HL-60 (cell line): ENCODE results near the gene NFIA.

Experiments
- DNase-seq, 2 experiments: peaks; one replicate each; pipeline ENCODE4 v3.0.0-alpha.2; 2010 to 2020; ENCODE audit warnings: low read depth in 1 of 2, low spot score in 1 of 2
- H3K27ac ChIP-seq: fragments of 250-450 bp; sonication (Bioruptor Pico); replicated peaks from 2 replicates; pipeline ENCODE4 v1.5.1; 2020; ENCODE audit warnings: mild to moderate bottlenecking, moderate library complexity
- H3K27me3 ChIP-seq: fragments of 250-450 bp; sonication (Bioruptor Pico); 2 replicates; pipeline ENCODE4 v1.5.1; 2021; ENCODE audit warnings: mild to moderate bottlenecking, moderate library complexity; ENCODE audit not compliant: insufficient read depth, poor library complexity, severe bottlenecking
- H3K4me3 ChIP-seq: replicated peaks from 2 replicates; pipeline ENCODE4 v1.5.1; 2011; ENCODE audit warnings: mild to moderate bottlenecking, control low read depth, low read length; ENCODE audit not compliant: insufficient read depth
- GABPA ChIP-seq: IDR thresholded peaks from 2 replicates; pipeline ENCODE4 v1.6.1; 2012; ENCODE audit warnings: low read depth
- POLR2AphosphoS5 ChIP-seq: IDR thresholded peaks from 2 replicates; pipeline ENCODE4 v1.6.1; 2012; ENCODE audit warnings: low read depth
- SPI1 ChIP-seq: IDR thresholded peaks from 2 replicates; pipeline ENCODE4 v1.6.1; 2012; ENCODE audit warnings: low read depth, mild to moderate bottlenecking, borderline replicate concordance
- TF ChIP-seq, protein P1 (sequence below): IDR thresholded peaks from 2 replicates; pipeline ENCODE4 v1.6.1; 2012; ENCODE audit warnings: low read depth; ENCODE audit not compliant: insufficient replicate concordance
- TF ChIP-seq, protein P2 (sequence below): IDR thresholded peaks from one replicate; pipeline ENCODE4 v1.5.1; 2011; ENCODE audit warnings: low read length, control low read depth, inconsistent platforms; ENCODE audit not compliant: insufficient read depth

NFIA gene

DNA sequence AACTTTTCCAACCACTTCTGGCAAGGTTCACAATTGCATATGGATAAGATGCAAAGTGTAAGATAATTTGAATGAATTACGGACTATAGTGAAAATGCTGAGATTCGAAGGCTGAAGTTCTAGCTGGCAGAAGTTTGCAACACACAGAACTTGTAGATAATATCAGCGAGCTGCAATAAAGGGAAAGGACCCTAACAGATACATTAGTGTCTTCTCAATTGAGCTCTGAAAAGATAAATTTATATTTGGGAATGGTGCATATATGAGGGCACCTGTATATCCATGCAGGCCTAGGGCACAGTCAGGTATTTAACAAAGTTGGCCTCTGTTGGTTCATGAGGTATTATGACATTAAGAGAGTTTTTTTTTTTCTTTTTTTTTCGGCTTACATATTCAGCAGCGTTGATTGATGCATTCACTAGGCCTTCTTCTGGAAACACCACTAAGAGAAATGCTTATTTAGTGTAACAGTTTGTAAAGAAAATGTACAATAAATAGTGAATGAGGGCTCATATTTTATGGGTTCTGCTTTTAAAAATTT lies 2.2 kb downstream of the NFIA start:
- H3K27ac ChIP-seq: no peak overlapping the region
- no peak overlapping the region for H3K4me3 ChIP-seq
- TF ChIP-seq, protein P1, sequence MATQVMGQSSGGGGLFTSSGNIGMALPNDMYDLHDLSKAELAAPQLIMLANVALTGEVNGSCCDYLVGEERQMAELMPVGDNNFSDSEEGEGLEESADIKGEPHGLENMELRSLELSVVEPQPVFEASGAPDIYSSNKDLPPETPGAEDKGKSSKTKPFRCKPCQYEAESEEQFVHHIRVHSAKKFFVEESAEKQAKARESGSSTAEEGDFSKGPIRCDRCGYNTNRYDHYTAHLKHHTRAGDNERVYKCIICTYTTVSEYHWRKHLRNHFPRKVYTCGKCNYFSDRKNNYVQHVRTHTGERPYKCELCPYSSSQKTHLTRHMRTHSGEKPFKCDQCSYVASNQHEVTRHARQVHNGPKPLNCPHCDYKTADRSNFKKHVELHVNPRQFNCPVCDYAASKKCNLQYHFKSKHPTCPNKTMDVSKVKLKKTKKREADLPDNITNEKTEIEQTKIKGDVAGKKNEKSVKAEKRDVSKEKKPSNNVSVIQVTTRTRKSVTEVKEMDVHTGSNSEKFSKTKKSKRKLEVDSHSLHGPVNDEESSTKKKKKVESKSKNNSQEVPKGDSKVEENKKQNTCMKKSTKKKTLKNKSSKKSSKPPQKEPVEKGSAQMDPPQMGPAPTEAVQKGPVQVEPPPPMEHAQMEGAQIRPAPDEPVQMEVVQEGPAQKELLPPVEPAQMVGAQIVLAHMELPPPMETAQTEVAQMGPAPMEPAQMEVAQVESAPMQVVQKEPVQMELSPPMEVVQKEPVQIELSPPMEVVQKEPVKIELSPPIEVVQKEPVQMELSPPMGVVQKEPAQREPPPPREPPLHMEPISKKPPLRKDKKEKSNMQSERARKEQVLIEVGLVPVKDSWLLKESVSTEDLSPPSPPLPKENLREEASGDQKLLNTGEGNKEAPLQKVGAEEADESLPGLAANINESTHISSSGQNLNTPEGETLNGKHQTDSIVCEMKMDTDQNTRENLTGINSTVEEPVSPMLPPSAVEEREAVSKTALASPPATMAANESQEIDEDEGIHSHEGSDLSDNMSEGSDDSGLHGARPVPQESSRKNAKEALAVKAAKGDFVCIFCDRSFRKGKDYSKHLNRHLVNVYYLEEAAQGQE: no peak
- TF ChIP-seq, protein P2, sequence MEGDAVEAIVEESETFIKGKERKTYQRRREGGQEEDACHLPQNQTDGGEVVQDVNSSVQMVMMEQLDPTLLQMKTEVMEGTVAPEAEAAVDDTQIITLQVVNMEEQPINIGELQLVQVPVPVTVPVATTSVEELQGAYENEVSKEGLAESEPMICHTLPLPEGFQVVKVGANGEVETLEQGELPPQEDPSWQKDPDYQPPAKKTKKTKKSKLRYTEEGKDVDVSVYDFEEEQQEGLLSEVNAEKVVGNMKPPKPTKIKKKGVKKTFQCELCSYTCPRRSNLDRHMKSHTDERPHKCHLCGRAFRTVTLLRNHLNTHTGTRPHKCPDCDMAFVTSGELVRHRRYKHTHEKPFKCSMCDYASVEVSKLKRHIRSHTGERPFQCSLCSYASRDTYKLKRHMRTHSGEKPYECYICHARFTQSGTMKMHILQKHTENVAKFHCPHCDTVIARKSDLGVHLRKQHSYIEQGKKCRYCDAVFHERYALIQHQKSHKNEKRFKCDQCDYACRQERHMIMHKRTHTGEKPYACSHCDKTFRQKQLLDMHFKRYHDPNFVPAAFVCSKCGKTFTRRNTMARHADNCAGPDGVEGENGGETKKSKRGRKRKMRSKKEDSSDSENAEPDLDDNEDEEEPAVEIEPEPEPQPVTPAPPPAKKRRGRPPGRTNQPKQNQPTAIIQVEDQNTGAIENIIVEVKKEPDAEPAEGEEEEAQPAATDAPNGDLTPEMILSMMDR: no peak
- TF ChIP-seq GABPA (no peak), SPI1 (no peak), POLR2AphosphoS5 (no peak)
- no peak for DNase-seq
- H3K27me3 ChIP-seq: peaks cover 20% of the 10 kb centered on the region

- Histone ChIP-seq H3K4me3 (no peak overlapping the region), H3K27ac (no peak overlapping the region), H3K27me3 (peaks cover 19% of the 10 kb centered on the region)
- TF ChIP-seq, protein P2: no peak
- TF ChIP-seq SPI1 (no peak), GABPA (no peak), POLR2AphosphoS5 (no peak)
- TF ChIP-seq, protein P1: no peak
- DNase-seq: no peak
Measured at GRCh38 chr1:61085206-61085982, 3.0 kb downstream of the NFIA start.

GRCh38 chr1:61085983-61086644 lies 3.8 kb downstream of the NFIA start:
- no peak for DNase-seq
- Histone ChIP-seq H3K4me3 (no peak overlapping the region), H3K27me3 (peaks cover 17% of the 10 kb centered on the region), H3K27ac (no peak overlapping the region)
- TF ChIP-seq GABPA (no peak), POLR2AphosphoS5 (no peak), SPI1 (no peak)
- TF ChIP-seq, protein P2: no peak
- TF ChIP-seq, protein P1: no peak
